ENCODE measurements around the gene DDX1. TPM values are rescaled to one million over a fixed set of nuclear protein-coding genes. Genes with fewer than 3 reads are reported as not detected.

Gene DDX1
- total RNA-seq, 4 donors from 2014 or later: 41.6 to 78.6 (median 66.5) TPM

DNA sequence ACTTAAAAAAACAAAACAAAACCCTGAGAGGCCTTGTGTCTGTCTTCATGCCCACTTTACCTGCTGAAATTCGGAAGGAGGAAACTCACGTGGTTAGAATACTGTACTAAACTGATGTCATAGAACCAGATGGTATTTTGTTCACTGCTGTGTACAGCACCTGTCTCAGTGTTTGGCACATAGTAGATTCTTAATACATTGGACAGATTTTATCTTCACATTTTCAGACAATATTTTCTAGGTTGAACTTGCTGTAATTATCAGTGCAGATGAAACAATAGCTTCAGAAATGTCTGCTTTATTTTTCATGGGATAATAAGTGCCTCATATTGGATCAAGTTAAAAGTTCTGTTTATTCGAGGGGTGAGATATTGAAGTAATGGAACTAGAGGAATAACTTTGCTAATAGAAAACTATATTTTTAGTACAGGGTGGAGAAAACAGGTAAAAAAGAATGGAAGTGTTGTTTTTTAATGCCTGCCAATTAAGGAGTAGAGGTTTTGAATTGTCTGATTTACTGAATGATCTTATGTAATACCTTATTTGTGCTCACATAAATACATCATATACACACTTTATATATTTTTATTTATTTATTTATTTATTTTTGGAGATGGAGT lies 23.7 kb downstream of the DDX1 start:
- no peak overlapping the region for H3K4me3 ChIP-seq
- TF ChIP-seq, protein P1, sequence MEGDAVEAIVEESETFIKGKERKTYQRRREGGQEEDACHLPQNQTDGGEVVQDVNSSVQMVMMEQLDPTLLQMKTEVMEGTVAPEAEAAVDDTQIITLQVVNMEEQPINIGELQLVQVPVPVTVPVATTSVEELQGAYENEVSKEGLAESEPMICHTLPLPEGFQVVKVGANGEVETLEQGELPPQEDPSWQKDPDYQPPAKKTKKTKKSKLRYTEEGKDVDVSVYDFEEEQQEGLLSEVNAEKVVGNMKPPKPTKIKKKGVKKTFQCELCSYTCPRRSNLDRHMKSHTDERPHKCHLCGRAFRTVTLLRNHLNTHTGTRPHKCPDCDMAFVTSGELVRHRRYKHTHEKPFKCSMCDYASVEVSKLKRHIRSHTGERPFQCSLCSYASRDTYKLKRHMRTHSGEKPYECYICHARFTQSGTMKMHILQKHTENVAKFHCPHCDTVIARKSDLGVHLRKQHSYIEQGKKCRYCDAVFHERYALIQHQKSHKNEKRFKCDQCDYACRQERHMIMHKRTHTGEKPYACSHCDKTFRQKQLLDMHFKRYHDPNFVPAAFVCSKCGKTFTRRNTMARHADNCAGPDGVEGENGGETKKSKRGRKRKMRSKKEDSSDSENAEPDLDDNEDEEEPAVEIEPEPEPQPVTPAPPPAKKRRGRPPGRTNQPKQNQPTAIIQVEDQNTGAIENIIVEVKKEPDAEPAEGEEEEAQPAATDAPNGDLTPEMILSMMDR (IDR thresholded peaks at IDR 0.05): no peak
- TF ChIP-seq POLR2A (IDR thresholded peaks at IDR 0.05): no peak
- no peaks in the 10 kb centered on the region for H3K27me3 ChIP-seq
- DNase-seq: no peak
- no peak overlapping the region for H3K27ac ChIP-seq
- intact Hi-C loops (cut with DNase I): no loop called here
- H3K36me3 ChIP-seq: peaks cover 14 to 80% (median 20%) of the 10 kb centered on the region in 3 donors
- no peaks in the 10 kb centered on the region for H3K9me3 ChIP-seq
- no peaks in the 10 kb centered on the region for H3K4me1 ChIP-seq
- 68 to 78% methylated on average over 3 of the region's 3 CpGs for WGBS, 2 donors

DNA sequence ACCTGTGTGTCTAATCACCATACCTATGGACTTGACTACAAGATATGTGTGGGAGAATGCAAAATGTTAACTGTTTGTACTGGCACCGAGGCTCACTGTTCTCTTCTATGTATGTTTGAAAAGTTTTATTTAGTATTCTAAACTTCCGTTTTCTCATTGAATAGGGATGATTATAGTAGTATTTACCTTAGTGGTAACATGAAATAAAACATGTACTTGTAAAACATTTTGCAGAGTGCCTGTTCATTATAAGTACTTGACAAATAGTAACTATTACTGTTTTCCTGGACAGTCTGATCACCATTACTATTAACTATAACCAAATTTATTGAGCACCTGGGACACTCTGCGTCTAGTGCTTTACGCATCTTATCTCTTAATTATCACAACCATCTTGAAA lies 24.8 kb downstream of the DDX1 start:
- intact Hi-C loops (cut with DNase I): no loop called here
- Histone ChIP-seq H3K27ac (no peak overlapping the region), H3K4me3 (no peak overlapping the region), H3K4me1 (no peaks in the 10 kb centered on the region), H3K9me3 (no peaks in the 10 kb centered on the region), H3K27me3 (no peaks in the 10 kb centered on the region), H3K36me3 (peaks cover 14 to 86% (median 21%) of the 10 kb centered on the region in 3 donors)
- DNase-seq: no peak
- TF ChIP-seq, protein P1 (IDR thresholded peaks at IDR 0.05): no peak
- 93% methylated on average over 4 of the region's 4 CpGs for WGBS, 2 donors

DNA sequence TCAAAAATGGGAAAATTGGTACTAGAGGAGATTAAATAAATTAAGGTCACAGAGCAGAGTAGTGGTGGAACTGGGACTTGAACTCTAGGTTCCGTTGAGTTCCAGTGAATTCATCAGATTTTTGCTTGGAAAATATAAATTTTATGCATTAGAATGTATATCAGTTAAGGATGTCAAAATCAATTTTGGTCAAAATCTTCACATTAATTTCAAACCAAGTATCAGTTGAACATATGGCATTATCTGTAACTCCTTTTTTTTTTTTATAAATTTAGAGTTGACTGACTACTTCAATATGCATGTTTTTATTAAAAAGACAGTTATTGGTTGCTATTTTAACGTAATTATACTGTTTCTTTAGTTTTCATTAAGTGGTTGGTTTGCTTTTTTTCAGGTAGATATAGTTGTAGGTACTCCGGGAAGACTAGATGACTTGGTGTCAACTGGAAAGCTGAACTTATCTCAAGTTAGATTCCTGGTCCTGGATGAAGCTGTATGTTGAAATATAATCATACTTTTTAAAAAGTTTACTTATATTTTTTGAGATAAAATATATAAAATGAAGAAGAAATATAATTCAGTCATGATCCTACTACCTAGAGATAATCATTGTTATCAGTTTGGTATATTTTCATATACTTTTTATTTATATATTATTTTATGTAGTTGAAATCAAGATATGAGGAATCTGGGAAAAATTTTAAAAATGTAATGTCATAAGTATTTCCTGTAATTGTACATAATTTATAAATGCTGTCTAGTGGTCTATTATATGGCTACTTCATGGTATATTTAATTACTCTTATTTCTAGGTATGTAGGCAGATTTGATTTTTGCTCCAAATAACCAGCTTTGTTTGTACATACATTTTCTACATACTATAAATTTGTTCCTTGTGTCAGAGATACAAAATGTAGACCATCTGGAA lies 25.4 kb downstream of the DDX1 start:
- Histone ChIP-seq H3K36me3 (peaks cover 14 to 93% (median 26%) of the 10 kb centered on the region in 3 donors), H3K4me1 (no peaks in the 10 kb centered on the region), H3K9me3 (no peaks in the 10 kb centered on the region), H3K27me3 (no peaks in the 10 kb centered on the region), H3K4me3 (no peak overlapping the region), H3K27ac (no peak overlapping the region)
- TF ChIP-seq, protein P1 (IDR thresholded peaks at IDR 0.05): no peak
- TF ChIP-seq POLR2A (IDR thresholded peaks at IDR 0.05): no peak
- DNase-seq: no peak
- 90 to 93% methylated on average over 3 of the region's 3 CpGs for WGBS, 2 donors
- intact Hi-C loops (cut with DNase I): no loop called here

DNA sequence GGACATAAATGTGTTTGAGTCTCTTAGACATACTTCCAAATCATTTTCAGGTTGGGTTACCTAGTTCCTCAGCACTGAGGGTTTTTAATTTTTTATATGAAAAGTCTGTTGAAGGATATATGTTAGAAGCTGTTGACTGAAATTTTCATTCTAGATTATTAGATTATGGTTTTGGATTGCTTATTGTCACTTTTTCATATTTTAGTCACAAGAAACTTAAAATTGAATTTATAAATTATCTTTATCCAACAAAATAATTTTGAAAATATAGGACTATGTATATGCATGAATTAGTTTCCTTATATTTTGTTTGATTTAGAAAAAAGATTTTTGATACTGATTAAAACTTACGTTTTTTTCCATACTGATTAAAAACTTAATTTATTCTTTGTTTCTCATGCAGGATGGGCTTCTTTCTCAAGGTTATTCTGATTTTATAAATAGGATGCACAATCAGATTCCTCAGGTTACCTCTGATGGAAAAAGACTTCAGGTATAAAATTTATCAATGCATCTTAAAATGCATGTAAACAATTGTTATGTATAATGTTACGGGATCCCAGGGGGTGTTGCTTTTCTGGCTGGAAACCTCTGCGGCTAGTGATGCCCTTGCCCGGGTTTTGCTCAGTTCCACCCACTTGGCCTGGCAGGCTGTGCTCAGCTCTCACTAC lies 26.2 kb downstream of the DDX1 start:
- DNase-seq: no peak
- Histone ChIP-seq H3K36me3 (peaks cover 14 to 99% (median 26%) of the 10 kb centered on the region in 3 donors), H3K4me3 (no peak overlapping the region), H3K27me3 (no peaks in the 10 kb centered on the region), H3K9me3 (no peaks in the 10 kb centered on the region), H3K4me1 (no peaks in the 10 kb centered on the region), H3K27ac (no peak overlapping the region)
- TF ChIP-seq, protein P1 (IDR thresholded peaks at IDR 0.05): no peak
- no peak for TF ChIP-seq POLR2A (IDR thresholded peaks at IDR 0.05)
- intact Hi-C loops (cut with DNase I): no loop called here
- 91 to 99% methylated on average over 3 to 4 of the region's 4 CpGs for WGBS, 2 donors
